Activated naive CD8-positive, alpha-beta T cell treated with anti-CD3 and anti-CD28 coated beads, Interleukin-2, amount 50 U/mL, for 16 hours (primary cell): Measurements from ENCODE around the gene SEC61B.

Experiments used
- DNase-seq: peaks from one replicate; pipeline ENCODE4 v3.0.0-alpha.2; 2020; ENCODE audit warnings: low read depth, low spot score

Gene SEC61B

DNA sequence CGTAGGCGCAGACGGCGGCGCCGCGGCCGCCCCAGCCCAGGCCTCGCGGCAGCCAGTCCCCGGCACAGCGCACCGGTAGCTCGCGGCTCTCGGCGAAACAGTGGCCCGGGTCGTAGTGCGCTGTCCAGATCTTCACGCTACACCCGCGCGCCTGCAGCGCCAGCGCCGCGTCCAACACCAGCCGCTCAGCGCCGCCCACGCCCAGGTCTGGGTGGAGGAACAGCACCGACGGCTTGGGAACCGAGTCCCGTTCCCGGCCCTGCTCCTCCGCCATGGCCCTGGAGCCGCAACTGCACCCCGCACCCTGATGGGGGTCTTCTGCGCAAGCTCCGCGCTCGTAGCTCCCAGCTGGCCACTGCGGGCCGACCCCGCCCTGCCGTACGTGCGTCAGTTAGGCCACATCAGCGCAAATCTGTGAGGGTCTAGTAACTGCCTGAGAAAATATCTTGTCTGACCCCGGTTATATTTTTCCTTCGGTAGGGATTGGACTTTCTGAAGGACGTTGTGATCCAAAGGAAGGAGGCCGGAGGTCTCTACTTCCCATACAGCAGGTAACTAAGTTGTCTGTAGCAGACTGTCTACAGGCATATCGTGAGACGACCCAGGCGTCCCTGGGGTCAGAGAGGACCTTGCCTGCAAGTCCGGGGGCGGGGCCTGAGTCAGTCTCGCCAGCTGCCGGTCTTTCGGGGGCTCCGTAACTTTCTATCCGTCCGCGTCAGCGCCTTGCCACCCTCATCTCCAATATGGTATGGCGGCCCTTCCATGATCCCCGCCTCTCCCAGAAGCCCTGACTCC, at the start of gene SEC61B, which contains the start of gene ALG2:
TSS of gene SEC61B (plus strand) at position 662 of the 795 bp plus-strand sequence. CDS start at position 744, 82 bp downstream.
TSS of gene ALG2 (minus strand) at position 322 of the 795 bp plus-strand sequence. CDS start at position 274, 48 bp downstream.
- peak; percentile 90 for DNase-seq

DNA sequence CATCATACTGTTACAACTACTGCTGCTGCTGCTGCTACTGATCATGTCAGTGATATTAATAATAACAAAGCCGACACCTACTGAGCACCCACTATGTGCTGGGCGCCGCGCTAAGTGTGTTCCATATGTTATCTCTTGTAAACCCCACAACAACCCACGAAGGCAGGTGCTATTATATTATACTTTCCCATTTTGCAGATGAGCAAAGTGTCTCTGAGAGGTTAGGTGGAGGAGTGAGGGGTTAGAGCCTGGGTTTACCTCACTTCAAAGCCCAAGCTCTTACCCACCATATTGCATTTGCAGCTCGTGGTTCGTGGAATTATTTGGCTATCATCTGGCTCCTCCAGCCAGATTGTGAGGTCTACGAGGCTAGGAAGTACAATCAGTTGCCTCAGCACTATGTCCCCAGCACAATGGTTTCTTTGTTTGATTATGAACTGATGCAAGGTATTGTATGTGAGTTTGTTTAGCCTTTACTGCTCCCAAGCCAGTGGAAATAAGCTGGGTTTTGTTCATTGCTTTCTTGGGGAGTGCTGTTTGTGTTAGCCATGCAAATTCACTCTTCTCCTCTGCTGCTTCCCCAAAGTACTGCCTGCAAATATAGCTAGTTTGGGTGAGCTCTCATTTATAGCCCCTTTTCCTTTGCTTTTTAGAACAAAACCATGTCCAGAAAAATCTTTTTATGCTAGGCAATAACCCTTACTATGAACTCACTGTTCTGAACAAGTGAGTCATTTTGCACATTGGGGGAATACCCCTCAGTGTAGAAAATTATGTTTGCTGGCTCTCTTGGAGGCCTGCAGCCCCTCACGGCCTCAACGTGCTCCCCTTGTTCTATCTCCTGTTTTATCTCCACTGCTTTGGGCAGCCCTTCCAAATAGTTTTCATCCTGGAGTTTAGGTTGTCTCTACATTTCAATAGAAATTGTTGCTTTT, 48.2 kb upstream of the SEC61B start:
- no peak for DNase-seq

DNA sequence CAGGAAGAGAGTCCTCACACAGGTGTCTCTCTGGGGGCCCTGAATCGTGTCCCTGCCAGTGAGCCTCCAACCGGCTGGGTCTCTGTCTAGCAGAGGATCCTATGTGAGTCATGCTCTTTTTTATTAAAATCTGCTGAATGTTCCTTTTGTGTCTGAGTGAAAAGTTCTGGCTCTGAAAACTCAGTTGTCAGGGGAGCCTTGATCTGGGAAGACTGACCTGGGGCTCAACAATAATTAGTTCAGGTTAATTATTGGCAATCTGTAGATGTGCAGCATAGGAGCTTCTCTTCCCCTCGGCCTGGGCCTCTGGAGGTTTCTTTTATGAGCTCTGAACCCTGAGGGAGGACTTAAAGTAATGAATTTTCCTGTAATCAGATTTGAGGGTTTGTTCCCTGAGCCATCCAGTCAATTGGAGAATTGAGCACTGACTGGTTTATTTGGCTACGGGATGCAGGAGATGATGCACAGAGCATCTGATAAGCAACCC, 45.5 kb upstream of the SEC61B start:
- no peak for DNase-seq

GRCh38 chr9:99177576-99178366, 44.3 kb upstream of the SEC61B start:
- no peak for DNase-seq

- DNase-seq = no peak
These were observed 42.9 kb upstream of the SEC61B start for GRCh38 chr9:99178912-99179872.

- DNase-seq = no peak
These were observed 41.9 kb upstream of the SEC61B start for GRCh38 chr9:99180199-99180598.

GRCh38 chr9:99180662-99181061, 41.4 kb upstream of the SEC61B start:
- DNase-seq = no peak

- no peak for DNase-seq
These were observed 40.9 kb upstream of the SEC61B start for GRCh38 chr9:99181206-99181605.

GRCh38 chr9:99181621-99182020, 40.5 kb upstream of the SEC61B start:
- DNase-seq = no peak

DNA sequence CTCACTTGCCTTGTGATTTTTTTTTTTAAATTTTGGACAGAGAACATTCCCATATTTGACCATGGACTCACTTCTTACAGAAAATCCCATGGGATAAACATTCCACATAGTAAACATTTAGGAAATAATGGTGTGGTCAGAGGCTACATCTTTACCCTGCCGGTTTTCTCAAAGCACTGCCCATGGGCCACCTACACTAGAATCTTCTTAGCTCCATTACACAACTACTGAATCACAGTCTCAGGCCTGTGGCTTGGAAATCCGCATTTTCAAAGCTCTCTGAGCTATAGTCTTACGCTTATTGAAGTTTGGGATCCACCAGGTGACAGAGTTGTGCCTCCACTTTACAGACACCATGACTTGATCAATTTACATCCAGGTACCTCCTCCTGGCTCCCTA, 39.7 kb upstream of the SEC61B start:
- DNase-seq = no peak

- DNase-seq = no peak
These were observed 38.5 kb upstream of the SEC61B start for GRCh38 chr9:99183616-99184015.

DNA sequence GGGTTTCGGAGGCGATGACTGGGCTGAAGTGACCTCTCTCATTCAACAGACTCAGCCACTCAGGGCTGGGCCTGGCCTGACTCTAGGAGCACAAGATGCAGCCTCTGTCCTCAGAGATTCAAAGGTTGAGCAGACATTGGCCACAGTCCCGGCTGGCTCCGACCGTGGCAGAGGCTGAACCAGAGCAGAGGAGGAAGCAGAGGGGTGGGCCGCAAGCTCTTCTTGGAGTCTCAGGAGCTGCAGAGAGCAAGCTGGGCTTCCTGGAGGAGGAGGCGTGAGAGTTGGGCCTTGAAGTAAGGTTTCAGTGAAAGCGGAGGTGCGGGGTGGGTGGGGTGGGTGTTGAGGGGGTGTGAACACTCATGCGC, 38.0 kb upstream of the SEC61B start:
- DNase-seq = no peak

GRCh38 chr9:99184475-99185347, 37.4 kb upstream of the SEC61B start:
- DNase-seq = peak; percentile 50

GRCh38 chr9:99185348-99185632, 36.8 kb upstream of the SEC61B start:
- no peak for DNase-seq

DNA sequence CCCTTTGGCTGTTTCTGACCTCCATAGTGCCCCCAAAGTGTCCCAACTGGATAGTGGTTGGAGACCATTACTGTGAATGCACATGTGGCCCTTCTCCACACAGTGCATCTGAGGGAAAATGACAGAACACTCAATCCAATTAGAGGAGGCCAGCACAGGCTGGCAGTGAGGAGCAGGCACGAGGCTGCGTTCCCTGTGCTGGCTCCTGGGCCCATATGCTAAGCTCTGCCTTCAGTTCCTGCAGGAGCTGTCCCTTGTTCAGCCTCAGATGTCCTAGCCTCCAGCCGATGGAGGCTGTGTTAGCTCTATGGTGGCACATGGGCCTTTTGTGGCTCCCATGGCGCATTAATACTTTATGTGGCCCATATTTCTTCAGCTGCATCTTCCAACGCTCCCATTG, 36.1 kb upstream of the SEC61B start:
- no peak for DNase-seq

GRCh38 chr9:99187311-99187710, 34.8 kb upstream of the SEC61B start:
- no peak for DNase-seq

GRCh38 chr9:99189186-99189585, 32.9 kb upstream of the SEC61B start:
- DNase-seq = no peak

DNA sequence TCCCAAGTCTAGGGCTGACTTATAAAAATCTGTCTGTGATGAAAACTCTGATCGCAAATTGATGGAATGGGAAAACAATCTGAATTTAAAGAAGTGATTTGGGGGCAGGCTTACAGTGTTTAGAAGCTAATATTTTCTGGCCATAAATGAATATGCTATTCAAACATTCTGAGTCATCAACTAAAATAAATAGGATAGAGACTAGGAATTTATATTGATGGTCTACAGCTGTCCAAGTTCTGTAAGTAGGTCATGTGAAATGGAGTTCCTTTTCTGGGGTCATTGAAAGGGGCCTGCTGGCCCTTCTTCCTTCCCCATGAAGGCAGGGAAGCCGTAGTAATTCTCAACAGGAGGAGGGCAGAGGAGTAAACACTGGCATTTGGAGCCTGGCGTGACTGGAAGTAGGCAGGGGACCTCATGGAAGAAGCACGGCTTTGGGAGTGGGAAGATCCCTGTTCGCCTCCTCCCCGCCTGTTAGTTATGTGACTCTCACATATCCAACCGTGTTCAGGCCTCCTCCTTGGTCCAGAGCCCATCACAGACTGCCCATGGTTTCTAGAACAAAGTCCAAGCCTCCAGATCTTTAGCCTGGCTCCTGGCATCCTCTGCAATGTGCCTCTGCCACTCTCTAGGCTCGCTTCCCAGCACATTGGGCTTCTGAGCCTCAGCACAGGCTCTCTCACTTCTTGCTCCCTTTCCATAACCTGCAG, 32.0 kb upstream of the SEC61B start:
- no peak for DNase-seq
